GM18520 (cell line): ENCODE results near the gene SUN2.
A peak's percentile ranks its signal among the peaks of the same experiment; 100 is the strongest.

Experiments used
- ATAC-seq: cut with Tn5 transposase; IDR thresholded peaks from one replicate; pipeline ENCODE4 v1.9.1; 2021; ENCODE audit not compliant: unreplicated experiment

Gene SUN2

DNA sequence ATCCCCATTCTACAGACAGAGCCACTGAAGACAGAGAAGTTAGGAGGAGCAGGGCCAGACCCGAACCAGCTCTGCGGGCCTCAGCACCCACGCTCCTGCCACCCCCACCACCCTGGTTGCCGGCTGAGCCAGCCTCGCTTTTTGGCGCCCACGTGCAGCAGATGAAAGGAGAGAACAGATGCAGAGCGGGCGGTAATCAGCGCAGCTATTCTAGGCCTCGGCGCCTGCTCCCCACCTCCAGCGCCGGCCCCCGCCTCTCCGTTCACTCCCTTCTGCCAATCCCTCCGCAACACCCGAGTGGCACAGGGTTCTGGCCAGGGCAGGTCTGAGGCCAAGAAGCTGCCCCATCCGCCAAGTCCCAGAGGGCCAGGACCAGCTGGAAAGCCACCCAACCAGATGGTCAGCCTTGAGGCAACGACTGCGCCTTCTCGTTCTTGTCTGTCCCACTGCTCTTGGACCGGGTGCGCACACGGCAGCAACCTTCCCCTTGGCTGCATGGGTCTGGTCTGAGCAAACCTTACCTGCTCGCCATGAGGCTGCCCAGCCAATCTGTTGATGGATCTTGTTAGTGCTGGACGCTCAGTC, 21.4 kb upstream of the SUN2 start:
- no peak for ATAC-seq

DNA sequence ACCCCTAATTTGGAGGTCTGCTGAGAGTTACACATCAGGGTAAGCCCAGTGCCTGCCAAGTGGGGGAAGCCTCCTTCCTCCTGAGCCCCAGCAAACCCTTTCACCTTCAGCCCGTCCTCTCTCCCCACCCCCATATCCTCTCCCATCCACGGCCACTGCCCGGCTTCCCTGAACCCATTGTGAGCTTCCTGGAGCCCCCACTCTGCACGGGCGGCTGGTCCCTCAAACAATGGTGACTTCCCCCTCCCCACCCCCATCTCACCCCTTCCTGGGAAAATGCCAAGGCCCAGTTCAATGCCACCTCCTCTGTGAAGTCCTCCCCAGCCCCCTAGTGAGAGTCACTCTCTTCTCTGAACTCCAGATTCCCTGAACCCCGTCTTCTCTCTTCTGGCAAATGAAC, 20.3 kb upstream of the SUN2 start:
- ATAC-seq = no peak

DNA sequence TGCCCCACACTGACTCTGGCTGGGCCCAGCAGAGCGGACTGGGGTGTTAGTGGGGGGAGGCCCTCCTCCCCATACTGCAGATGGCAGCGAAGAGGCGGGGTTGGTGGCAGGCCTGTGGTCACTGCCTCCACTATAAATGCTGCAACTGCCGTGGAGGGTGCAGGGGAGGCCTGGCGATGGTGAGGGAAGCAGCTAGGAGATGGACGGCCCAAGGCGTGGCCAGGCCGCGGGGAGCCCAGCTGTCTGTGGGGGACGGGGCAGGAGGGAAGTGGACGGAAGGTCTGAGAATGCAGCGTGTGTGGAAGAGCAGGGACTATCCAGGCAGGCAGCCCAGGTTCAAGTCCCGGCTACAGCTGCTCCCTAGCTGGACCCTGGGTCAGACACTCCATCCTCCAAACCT, 19.9 kb upstream of the SUN2 start:
- ATAC-seq = no peak

- no peak for ATAC-seq
Measured at GRCh38 chr22:38774496-38775166, 18.8 kb upstream of the SUN2 start.

- no peak for ATAC-seq
Measured at GRCh38 chr22:38773363-38773946, 17.7 kb upstream of the SUN2 start.

DNA sequence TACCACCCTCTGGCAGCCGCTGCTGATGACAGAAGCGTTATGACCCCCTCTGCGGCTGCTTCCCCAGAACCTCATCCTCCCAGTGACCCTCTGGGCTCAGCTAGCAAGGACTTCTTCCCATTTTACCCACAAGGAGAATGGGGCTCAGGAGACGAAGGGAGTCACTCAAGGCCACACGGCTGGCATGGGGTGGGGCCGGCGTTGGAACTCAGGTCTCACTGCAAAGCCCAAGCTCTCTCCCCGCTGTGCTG, 16.8 kb upstream of the SUN2 start:
- ATAC-seq = no peak

GRCh38 chr22:38770257-38770949, 14.6 kb upstream of the SUN2 start:
- no peak for ATAC-seq

- no peak for ATAC-seq
Measured at GRCh38 chr22:38768036-38768435, 12.2 kb upstream of the SUN2 start.

DNA sequence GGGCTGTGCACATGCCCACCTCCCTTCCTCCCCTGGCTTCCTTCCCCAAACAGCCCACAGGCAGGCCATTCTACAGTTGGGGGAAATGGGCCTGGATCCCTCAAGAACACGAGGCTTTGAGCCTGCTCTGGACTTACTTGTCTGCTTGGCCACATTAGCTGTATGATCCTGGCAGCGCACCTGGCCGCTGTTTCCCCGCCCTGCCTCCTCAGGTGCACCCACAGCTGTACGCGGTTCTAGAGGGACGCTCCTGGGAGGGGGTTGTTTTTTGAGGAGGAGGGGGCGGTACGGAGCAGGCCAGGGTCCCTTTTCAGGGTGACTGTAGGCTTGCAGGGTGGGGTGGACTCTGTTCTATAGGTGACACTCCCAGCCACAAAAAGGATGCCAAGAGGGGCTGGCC, 11.5 kb upstream of the SUN2 start:
- no peak for ATAC-seq

GRCh38 chr22:38766076-38766777, 10.4 kb upstream of the SUN2 start:
- ATAC-seq = no peak

GRCh38 chr22:38762551-38762983, 6.8 kb upstream of the SUN2 start:
- ATAC-seq = no peak

GRCh38 chr22:38761202-38762162, 5.7 kb upstream of the SUN2 start:
- ATAC-seq = no peak

- ATAC-seq = no peak
Measured at GRCh38 chr22:38760477-38761201, 4.8 kb upstream of the SUN2 start.

GRCh38 chr22:38759005-38759404, 3.2 kb upstream of the SUN2 start:
- ATAC-seq = no peak

- ATAC-seq = no peak
Measured at GRCh38 chr22:38758276-38758945, 2.6 kb upstream of the SUN2 start.

DNA sequence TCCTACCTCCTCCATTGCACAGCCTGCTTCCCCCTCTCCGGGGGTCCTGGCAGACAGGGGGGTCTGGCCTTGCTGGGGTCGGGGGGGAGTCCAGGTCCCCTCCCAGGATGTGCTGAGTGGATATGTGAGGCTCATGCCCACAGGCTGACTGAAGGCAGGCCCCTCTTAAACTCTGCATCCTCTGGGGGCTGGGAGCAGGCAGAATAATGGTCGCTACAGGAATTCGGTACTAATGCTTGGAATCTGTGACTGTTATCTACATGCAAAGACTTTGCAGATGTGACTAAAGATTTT, 1.6 kb upstream of the SUN2 start:
- ATAC-seq = no peak

DNA sequence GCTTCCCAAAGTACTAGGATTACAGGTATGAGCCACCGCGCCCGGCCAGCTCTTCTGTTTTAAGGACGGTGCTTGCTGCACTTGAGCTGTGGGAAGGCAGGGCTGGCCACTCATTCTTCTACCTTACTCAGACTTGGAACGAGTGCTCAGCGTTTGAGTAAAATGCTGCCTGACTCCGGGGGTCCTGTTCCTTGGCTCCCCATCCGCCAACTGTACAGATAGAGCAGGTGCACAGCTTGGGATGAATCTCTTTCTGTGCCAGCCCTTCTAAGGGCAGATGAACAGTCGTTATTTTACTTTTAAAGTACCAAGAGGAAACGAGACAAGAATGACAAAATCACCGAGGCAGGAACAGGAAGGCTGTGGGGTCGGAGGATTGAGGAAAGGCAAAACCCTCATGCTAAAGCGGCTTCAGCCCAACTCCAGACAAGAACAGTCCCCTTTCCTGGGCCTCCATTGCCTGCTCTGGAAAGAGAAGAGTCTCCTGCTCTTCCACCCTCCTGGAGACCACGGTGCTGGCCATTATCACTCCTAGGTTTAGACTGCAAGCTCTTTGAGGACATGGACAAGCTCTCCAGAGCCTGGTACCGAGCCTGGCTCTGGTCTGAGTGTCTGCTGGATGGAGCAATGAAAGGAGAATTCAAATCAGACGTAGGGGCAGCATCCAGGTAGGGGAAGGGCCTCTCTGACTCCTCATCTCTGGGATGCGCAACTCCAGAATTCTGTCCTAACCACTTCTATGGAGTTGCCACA, 1.1 kb upstream of the SUN2 start:
- ATAC-seq = no peak

GRCh38 chr22:38755155-38755910, 465 bp downstream of the SUN2 start:
- peak; percentile 30 for ATAC-seq
